Epithelial cell of esophagus (primary cell): Measurements from ENCODE around the gene DBNDD1.

Experiments
- DNase-seq: peaks from one replicate; pipeline ENCODE4 v3.0.0; 2010; ENCODE audit warnings: low read depth
- H3K4me3 ChIP-seq: 2 replicates; pipeline ENCODE4 v1.5.1; 2011; ENCODE audit warnings: mild to moderate bottlenecking, low read length, control low read depth
- CTCF ChIP-seq: IDR thresholded peaks from 2 replicates; pipeline ENCODE4 v1.5.1; 2011; ENCODE audit warnings: low read depth, mild to moderate bottlenecking, low read length, control low read depth, inconsistent platforms; ENCODE audit not compliant: insufficient read depth; ENCODE audit errors: missing control alignments

DBNDD1 gene

GRCh38 chr16:89987169-89987568 lies 32.1 kb downstream of the DBNDD1 start:
- no peak for DNase-seq
- H3K4me3 ChIP-seq, result no peak overlapping the region
- no peak for TF ChIP-seq CTCF

- H3K4me3 ChIP-seq, result no peak overlapping the region
- DNase-seq, result no peak
- TF ChIP-seq CTCF, result no peak
Observed at GRCh38 chr16:89986600-89986999, 32.7 kb downstream of the DBNDD1 start.

- no peak overlapping the region for H3K4me3 ChIP-seq
- TF ChIP-seq CTCF, result no peak
- DNase-seq, result no peak
Observed at GRCh38 chr16:89985219-89985618, 34.0 kb downstream of the DBNDD1 start.

- DNase-seq, result no peak
- no peak overlapping the region for H3K4me3 ChIP-seq
- TF ChIP-seq CTCF, result no peak
Observed at GRCh38 chr16:89984216-89984615, 35.0 kb downstream of the DBNDD1 start.

GRCh38 chr16:89983536-89983935 lies 35.7 kb downstream of the DBNDD1 start:
- no peak overlapping the region for H3K4me3 ChIP-seq
- no peak for DNase-seq
- no peak for TF ChIP-seq CTCF

GRCh38 chr16:89982318-89982717 lies 36.9 kb downstream of the DBNDD1 start:
- H3K4me3 ChIP-seq, result no peak overlapping the region
- DNase-seq, result peak; percentile 90
- TF ChIP-seq CTCF, result no peak

- no peak for TF ChIP-seq CTCF
- no peak for DNase-seq
- H3K4me3 ChIP-seq, result no peak overlapping the region
Observed at GRCh38 chr16:89981414-89981813, 37.8 kb downstream of the DBNDD1 start.
